Measurements from ENCODE around the gene TFR2. TPM values are rescaled to one million over a fixed set of nuclear protein-coding genes. Genes with fewer than 3 reads are reported as not detected.
A peak's percentile ranks its signal among the peaks of the same experiment; 100 is the strongest.

The TFR2 gene
- total and polyA plus RNA-seq, 2 of the 13 experiments (the other 11 are each of a cell fraction or from before 2014, with no cell fraction given) = 36.9 to 64.2 TPM

- 0 out of 2 replicates have a peak, but pooled peaks have one; percentile 72 for TF ChIP-seq ZNF275 (CRISPR knock-in tag; IDR thresholded peaks at IDR 0.05; ENCODE audit: borderline replicate concordance)
- peak; percentile 77 for TF ChIP-seq RBM39 (IDR thresholded peaks at IDR 0.05; ENCODE audit: low read depth, low read length, poor library complexity, severe bottlenecking)
- 0 out of 2 replicates have a peak, but pooled peaks have one; percentile 26 for TF ChIP-seq RBAK (CRISPR knock-in tag; IDR thresholded peaks at IDR 0.05)
- TF ChIP-seq THRA (CRISPR knock-in tag; IDR thresholded peaks at IDR 0.05; ENCODE audit: borderline replicate concordance) = peak; percentile 37; the same call in 1 of the 2 replicates
- no peak for TF ChIP-seq IRF2 (CRISPR knock-in tag; IDR thresholded peaks at IDR 0.05)
- peak; percentile 31; the same call in 1 of the 2 replicates for TF ChIP-seq ZNF605 (CRISPR knock-in tag; IDR thresholded peaks at IDR 0.05)
- 0 out of 2 replicates have a peak, but pooled peaks have one; percentile 24 for TF ChIP-seq SIN3B (IDR thresholded peaks at IDR 0.05; ENCODE audit: low read length)
- peak; percentile 71; the same call in 1 of the 2 replicates for TF ChIP-seq TGIF2 (CRISPR knock-in tag; IDR thresholded peaks at IDR 0.05)
- TF ChIP-seq GABPA (IDR thresholded peaks at IDR 0.05; ENCODE audit: low read depth, low read length) = no peak
- peak; percentile 79 for TF ChIP-seq GABPA (CRISPR knock-in tag; IDR thresholded peaks at IDR 0.05; ENCODE audit: low read depth)
- no peak for TF ChIP-seq NRL (CRISPR knock-in tag; IDR thresholded peaks at IDR 0.05; ENCODE audit: borderline replicate concordance)
- no peak for TF ChIP-seq JDP2 (CRISPR knock-in tag; IDR thresholded peaks at IDR 0.05; ENCODE audit: borderline replicate concordance)
- TF ChIP-seq MXI1 (IDR thresholded peaks at IDR 0.05; ENCODE audit: borderline replicate concordance, low read depth, low read length) = peak; percentile 68; the same call in 1 of the 3 replicates
- peak; percentile 73 for TF ChIP-seq HDAC2 (CRISPR knock-in tag; IDR thresholded peaks at IDR 0.05)
- no peak for TF ChIP-seq PRMT3 (CRISPR knock-in tag; IDR thresholded peaks at IDR 0.05; ENCODE audit: borderline replicate concordance, low read depth)
- peak; percentile 52; the same call in 1 of the 2 replicates for TF ChIP-seq NKX3-1 (CRISPR knock-in tag; IDR thresholded peaks at IDR 0.05)
- TF ChIP-seq ZNF296 (CRISPR knock-in tag; conservative IDR thresholded peaks at IDR 0.05) = 0 out of 2 replicates have a peak, but pooled peaks have one; percentile 28
- TF ChIP-seq CCDC6 (CRISPR knock-in tag; IDR thresholded peaks at IDR 0.05) = 0 out of 2 replicates have a peak, but pooled peaks have one; percentile 49
- TF ChIP-seq FOXA3 (CRISPR knock-in tag; IDR thresholded peaks at IDR 0.05) = peak; percentile 45; the same call in 1 of the 2 replicates
- peak; percentile 62; the same call in 1 of the 2 replicates for TF ChIP-seq HOXA3 (CRISPR knock-in tag; IDR thresholded peaks at IDR 0.05)
- peak; percentile 90 for TF ChIP-seq ZMYM4 (CRISPR knock-in tag; IDR thresholded peaks at IDR 0.05)
- peak; percentile 62; the same call in 1 of the 2 replicates for TF ChIP-seq ZNF782 (CRISPR knock-in tag; IDR thresholded peaks at IDR 0.05; ENCODE audit: borderline replicate concordance)
- no peak for TF ChIP-seq ZNF710 (CRISPR knock-in tag; IDR thresholded peaks at IDR 0.05; ENCODE audit: borderline replicate concordance)
- TF ChIP-seq PHF8 (CRISPR knock-in tag; IDR thresholded peaks at IDR 0.05) = peak; percentile 73
Observed at GRCh38 chr7:100585511-100586265, 55.7 kb downstream of the TFR2 start, which contains the start of gene LRCH4 (continued).
